Erythroblast (primary cell): ENCODE measurements around the gene CELSR2.
"Not testable (repeated sequence)": the region's sequence is repeated elsewhere in the genome, so short reads cannot be mapped to it uniquely, and the experiment has no call there.

Source experiments
- DNase-seq, 2 experiments: peaks; one replicate each; lab custom pipeline; 2025; lab: John Stamatoyannopoulos, UW
- GATA1 ChIP-seq: IDR thresholded peaks from 2 replicates; pipeline ENCODE4 v1.6.1; 2011; ENCODE audit warnings: low read depth, mild to moderate bottlenecking, control low read depth, low read length, moderate library complexity
- POLR2A ChIP-seq: IDR thresholded peaks from 2 replicates; pipeline ENCODE4 v1.6.1; 2011; ENCODE audit warnings: mild to moderate bottlenecking, low read length

The CELSR2 gene

DNA sequence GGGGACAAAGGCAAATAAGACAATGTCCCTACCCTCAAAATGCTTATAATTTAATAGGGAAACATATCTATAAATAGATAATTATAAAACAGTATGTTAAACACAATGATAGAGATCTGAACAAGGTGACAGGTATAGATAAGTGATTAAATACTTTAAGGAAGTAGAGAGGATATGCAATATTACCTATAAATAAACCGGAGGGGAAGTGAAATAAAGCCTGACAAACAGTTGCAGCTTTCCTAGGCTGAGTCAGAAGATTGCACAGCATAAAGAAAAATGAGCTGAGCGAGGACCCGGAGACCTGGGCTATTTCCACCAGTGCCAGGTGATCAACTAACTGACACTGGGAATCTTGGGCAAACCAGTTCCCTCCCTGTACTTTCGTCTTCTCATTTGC is 45.1 kb downstream of the CELSR2 start:
- no peak for TF ChIP-seq GATA1
- TF ChIP-seq POLR2A, result no peak
- DNase-seq, result no peak

- TF ChIP-seq POLR2A (no peak), GATA1 (no peak)
- DNase-seq, result no peak
Measured at GRCh38 chr1:109295712-109296415, 46.5 kb downstream of the CELSR2 start.

GRCh38 chr1:109296782-109297181 is 47.4 kb downstream of the CELSR2 start:
- DNase-seq, result no peak
- no peak for TF ChIP-seq GATA1
- TF ChIP-seq POLR2A, result no peak

GRCh38 chr1:109298666-109299557 is 49.6 kb downstream of the CELSR2 start:
- no peak for TF ChIP-seq POLR2A
- no peak for DNase-seq

DNA sequence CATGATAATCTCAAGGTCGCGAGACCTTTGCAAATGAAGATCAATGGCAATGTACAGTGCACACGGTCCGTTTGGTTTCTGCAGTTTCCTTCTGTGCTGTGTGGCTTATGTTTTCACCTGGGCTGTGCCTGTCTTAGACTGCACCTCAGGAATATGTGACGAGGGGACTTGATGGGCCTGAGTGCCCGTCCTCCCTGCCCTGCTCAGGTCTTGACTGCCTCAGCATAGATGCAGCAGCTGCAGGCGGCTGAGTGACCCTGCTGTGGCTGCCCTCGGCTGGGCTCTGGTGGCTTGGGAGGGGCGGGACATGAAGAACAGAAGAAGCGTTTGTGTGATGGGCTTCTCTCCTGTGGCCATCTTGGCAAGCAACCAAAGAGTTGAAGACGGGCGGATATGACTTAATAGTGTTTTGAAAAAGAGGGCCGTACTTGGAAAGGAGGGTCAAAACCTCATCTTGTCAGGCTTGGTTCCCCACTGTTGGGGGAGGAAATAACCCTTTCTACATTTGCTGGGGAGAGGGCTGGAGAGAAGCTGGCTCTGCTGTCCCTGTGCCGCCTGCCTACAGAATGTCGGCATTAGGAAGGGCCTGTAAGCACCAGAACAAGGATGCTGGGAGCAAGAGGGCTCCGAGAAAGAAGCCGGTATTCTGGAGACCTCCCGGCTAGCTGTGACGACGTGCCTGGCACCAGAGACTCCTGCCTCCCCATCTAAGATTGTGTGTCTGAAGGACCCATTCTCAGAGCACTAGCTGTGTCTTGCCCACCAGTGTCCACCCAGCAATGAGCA is 50.4 kb downstream of the CELSR2 start:
- TF ChIP-seq GATA1, result no peak
- no peak for TF ChIP-seq POLR2A
- no peak for DNase-seq

DNA sequence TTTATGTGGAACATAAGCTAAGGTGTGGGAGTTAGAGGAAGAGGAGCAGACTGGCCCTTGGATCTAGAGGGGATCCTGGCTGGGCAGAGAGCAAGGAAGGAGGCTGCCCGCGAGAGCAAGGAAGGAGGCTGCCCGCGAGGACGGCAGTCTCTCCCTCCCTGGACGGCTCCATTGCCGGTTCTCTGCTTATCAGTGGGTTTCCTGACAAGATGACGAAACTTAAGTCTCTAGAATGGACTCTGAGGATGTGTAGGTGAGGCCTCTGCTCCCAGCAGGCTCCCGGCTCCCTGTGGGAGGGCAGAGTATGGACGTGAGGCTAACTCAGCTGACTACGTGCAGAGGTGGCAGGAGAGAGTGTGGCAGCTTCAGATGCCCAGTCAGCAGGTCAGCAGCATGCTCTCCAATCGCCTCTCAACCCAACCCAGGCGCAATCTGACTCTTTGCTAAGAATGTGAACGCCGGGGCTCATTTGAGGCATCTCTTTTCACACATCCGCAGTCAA is 51.4 kb downstream of the CELSR2 start:
- no peak for TF ChIP-seq GATA1
- TF ChIP-seq POLR2A, result no peak
- no peak for DNase-seq

- TF ChIP-seq POLR2A, result no peak
- no peak for TF ChIP-seq GATA1
- no peak for DNase-seq
Measured at GRCh38 chr1:109301874-109302273, 52.5 kb downstream of the CELSR2 start.

DNA sequence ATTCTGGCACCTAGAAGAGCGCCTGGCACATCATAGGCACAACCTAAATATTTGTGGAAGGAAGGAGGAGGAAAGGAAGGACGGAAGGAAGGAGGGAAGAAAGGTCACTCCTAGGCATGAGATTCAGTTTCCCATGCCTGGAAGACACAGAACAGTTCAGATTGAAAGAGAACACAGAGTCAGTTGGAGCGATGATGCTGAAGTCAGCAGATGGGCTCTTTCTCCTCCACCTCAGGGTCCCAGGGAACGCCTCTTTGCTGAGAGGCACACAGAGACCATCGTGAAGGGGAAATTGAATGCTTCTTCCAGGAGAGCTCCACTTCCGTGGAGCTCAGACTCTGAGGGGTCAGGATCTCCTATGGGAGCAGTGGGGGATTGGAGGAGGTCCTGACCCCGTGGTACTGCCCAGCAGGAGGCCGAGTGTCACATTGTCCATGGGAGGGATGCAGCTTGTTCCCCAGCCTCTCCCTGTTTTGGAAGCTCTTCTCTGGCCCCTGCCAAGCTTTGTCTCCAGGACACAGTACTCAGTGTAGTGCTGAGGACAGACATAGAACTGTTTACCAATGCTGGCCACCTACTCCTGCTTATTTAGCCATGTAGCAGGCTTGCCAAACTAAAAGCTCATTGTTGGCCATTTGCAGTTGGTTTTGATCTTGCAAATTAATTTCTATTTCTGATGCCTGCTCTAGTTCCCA is 55.0 kb downstream of the CELSR2 start:
- no peak for TF ChIP-seq POLR2A
- TF ChIP-seq GATA1, result no peak
- no peak for DNase-seq

DNA sequence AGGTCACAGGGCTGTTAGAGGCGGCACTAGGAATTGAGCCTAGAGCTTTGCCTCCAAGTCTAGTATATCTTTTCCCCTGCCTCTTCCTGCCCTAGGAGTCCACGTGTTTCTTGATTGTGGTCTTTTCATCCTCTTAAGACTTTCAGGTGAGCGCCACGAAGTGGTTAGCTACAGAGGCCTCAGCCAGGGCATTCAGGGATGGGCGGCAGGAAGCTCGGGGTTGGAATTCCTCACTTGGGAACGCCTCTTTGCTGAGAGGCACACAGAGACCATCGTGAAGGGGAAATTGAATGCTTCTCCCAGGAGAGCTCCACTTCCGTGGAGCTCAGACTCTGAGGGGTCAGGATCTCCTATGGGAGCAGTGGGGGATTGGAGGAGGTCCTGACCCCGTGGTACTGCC is 56.7 kb downstream of the CELSR2 start:
- not testable (repeated sequence) for DNase-seq

- DNase-seq, result no peak
- TF ChIP-seq GATA1 (no peak), POLR2A (no peak)
Measured at GRCh38 chr1:109306832-109307273, 57.5 kb downstream of the CELSR2 start, which contains the start of gene MYBPHL. MYBPHL (minus strand) TSS chr1:109307011; CDS start chr1:109306991, 20 bp downstream.

GRCh38 chr1:109307274-109308021 is 58.1 kb downstream of the CELSR2 start:
- peak in 1 of 2 experiments; percentile 24 for DNase-seq
- no peak for TF ChIP-seq POLR2A
- no peak for TF ChIP-seq GATA1

DNA sequence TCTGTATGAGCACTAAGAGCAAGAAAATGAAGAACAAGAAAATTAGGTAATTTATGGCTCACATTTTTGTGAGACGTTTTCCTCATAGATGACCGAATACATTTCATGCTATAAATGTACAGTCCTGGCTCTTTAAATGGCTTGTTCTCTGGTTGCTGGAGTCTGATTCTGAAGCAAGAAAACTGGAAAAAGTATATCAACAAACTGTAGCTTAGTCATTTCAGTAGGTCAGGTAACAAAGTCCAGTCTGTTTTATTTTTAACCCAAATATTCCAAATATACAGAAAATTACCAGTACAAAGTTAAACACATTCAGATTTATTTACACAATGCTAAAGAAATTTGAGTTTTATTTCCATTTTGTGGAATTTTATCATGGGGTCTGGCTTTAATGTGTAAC is 60.0 kb downstream of the CELSR2 start:
- TF ChIP-seq GATA1 (no peak), POLR2A (no peak)
- no peak for DNase-seq

DNA sequence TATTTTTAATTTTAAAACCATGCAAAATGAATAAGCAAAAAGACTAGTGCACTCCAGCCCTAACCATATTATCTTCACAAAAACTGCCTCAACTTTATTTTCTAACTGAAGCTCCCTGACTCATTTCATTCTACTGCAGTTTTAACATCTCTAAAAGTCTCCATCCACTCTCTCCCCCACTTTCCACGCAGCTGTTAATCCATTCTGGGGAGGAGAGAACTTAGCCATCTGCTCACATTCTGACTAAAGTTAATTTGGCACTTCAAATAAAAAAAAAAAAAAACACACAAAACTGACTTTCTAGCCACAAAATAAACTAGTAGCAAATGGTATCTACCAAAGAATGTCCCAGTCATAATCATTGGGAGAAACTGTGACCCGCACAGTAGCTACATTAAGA is 62.9 kb downstream of the CELSR2 start:
- TF ChIP-seq POLR2A (no peak), GATA1 (no peak)
- DNase-seq, result no peak
